HG03442 (cell line): ENCODE results near the gene PCGF3.
"Not testable (repeated sequence)": the region's sequence is repeated elsewhere in the genome, so short reads cannot be mapped to it uniquely, and the experiment has no call there.

Source experiments
- ATAC-seq: cut with Tn5 transposase; IDR thresholded peaks from one replicate; pipeline ENCODE4 v1.9.1; 2021; ENCODE audit warnings: mild to moderate bottlenecking, moderate library complexity; ENCODE audit not compliant: unreplicated experiment

The PCGF3 gene

GRCh38 chr4:700587-701264, 4.9 kb upstream of the PCGF3 start:
- no peak for ATAC-seq

- ATAC-seq: no peak
Observed at GRCh38 chr4:702618-703048, 3.0 kb upstream of the PCGF3 start.

- no peak for ATAC-seq
Observed at GRCh38 chr4:703336-704197, 2.1 kb upstream of the PCGF3 start.

- ATAC-seq: no peak
Observed at GRCh38 chr4:704198-704891, 1.3 kb upstream of the PCGF3 start.

GRCh38 chr4:704971-705277, 708 bp upstream of the PCGF3 start:
- no peak for ATAC-seq

- not testable (repeated sequence) for ATAC-seq
Observed at GRCh38 chr4:706083-706633, 526 bp downstream of the PCGF3 start.

- ATAC-seq: no peak
Observed at GRCh38 chr4:706834-707598, 1.4 kb downstream of the PCGF3 start.

GRCh38 chr4:707929-708630, 2.4 kb downstream of the PCGF3 start:
- no peak for ATAC-seq

GRCh38 chr4:708631-708933, 3.0 kb downstream of the PCGF3 start:
- ATAC-seq: no peak

- ATAC-seq: no peak
Observed at GRCh38 chr4:709348-709747, 3.7 kb downstream of the PCGF3 start.

- no peak for ATAC-seq
Observed at GRCh38 chr4:710116-710515, 4.5 kb downstream of the PCGF3 start.

GRCh38 chr4:710916-711315, 5.3 kb downstream of the PCGF3 start:
- no peak for ATAC-seq

- no peak for ATAC-seq
Observed at GRCh38 chr4:712093-712492, 6.5 kb downstream of the PCGF3 start.

- ATAC-seq: no peak
Observed at GRCh38 chr4:712916-713632, 7.4 kb downstream of the PCGF3 start.

- ATAC-seq: no peak
Observed at GRCh38 chr4:714087-714486, 8.5 kb downstream of the PCGF3 start.

GRCh38 chr4:717601-718320, 12.1 kb downstream of the PCGF3 start:
- no peak for ATAC-seq

- no peak for ATAC-seq
Observed at GRCh38 chr4:718460-718859, 12.8 kb downstream of the PCGF3 start.

GRCh38 chr4:720111-720860, 14.7 kb downstream of the PCGF3 start:
- no peak for ATAC-seq
